CD4-positive, alpha-beta T cell treated with Interleukin-21 for 1 hour (primary cell): ENCODE results near the gene CENPO.

ENCODE experiments used
- DNase-seq: peaks from one replicate; pipeline ENCODE4 v3.0.0-alpha.2; 2020

The CENPO gene

GRCh38 chr2:24866946-24867345, 73.7 kb downstream of the CENPO start:
- no peak for DNase-seq

- no peak for DNase-seq
Measured at GRCh38 chr2:24870440-24870839, 77.2 kb downstream of the CENPO start.

- no peak for DNase-seq
Measured at GRCh38 chr2:24870891-24871705, 77.9 kb downstream of the CENPO start.

- DNase-seq, result no peak
Measured at GRCh38 chr2:24871852-24872333, 78.7 kb downstream of the CENPO start.
